ENCODE measurements around the gene FTHL17. TPM values are rescaled to one million over a fixed set of nuclear protein-coding genes. Genes with fewer than 3 reads are reported as not detected.

The FTHL17 gene
- total RNA-seq, 4 donors from 2014 or later: not detected

- DNase-seq: no peak
- H3K4me3 ChIP-seq: no peak overlapping the region
- no peaks in the 10 kb centered on the region for H3K27me3 ChIP-seq
- H3K4me1 ChIP-seq: no peaks in the 10 kb centered on the region
- H3K36me3 ChIP-seq: no peaks in the 10 kb centered on the region
- TF ChIP-seq CTCF (IDR thresholded peaks at IDR 0.05) (no peak), POLR2A (IDR thresholded peaks at IDR 0.05) (no peak)
- no peak overlapping the region for H3K27ac ChIP-seq
- no peaks in the 10 kb centered on the region for H3K9me3 ChIP-seq
- intact Hi-C loops (cut with DNase I; ENCODE audit: low total_unique reads): no loop called here
These were observed 38.8 kb upstream of the FTHL17 start for GRCh38 chrX:31110657-31111056.

- intact Hi-C loops (cut with DNase I; ENCODE audit: low total_unique reads): no loop called here
- no peaks in the 10 kb centered on the region for H3K27me3 ChIP-seq
- no peak overlapping the region for H3K27ac ChIP-seq
- H3K9me3 ChIP-seq: no peaks in the 10 kb centered on the region
- no peak for TF ChIP-seq POLR2A (IDR thresholded peaks at IDR 0.05)
- no peak for TF ChIP-seq CTCF (IDR thresholded peaks at IDR 0.05)
- DNase-seq: no peak
- H3K4me3 ChIP-seq: no peak overlapping the region
- no peaks in the 10 kb centered on the region for H3K4me1 ChIP-seq
- H3K36me3 ChIP-seq: no peaks in the 10 kb centered on the region
These were observed 27.8 kb upstream of the FTHL17 start for GRCh38 chrX:31099536-31100090.

GRCh38 chrX:31098079-31098478, 26.2 kb upstream of the FTHL17 start:
- Histone ChIP-seq H3K4me3 (no peak overlapping the region), H3K36me3 (no peaks in the 10 kb centered on the region), H3K27ac (no peak overlapping the region), H3K27me3 (no peaks in the 10 kb centered on the region), H3K9me3 (no peaks in the 10 kb centered on the region), H3K4me1 (no peaks in the 10 kb centered on the region)
- TF ChIP-seq POLR2A (IDR thresholded peaks at IDR 0.05): no peak
- no peak for TF ChIP-seq CTCF (IDR thresholded peaks at IDR 0.05)
- DNase-seq: no peak
- intact Hi-C loops (cut with DNase I; ENCODE audit: low total_unique reads): no loop called here

GRCh38 chrX:31093639-31093975, 21.8 kb upstream of the FTHL17 start:
- no peak for DNase-seq
- intact Hi-C loops (cut with DNase I; ENCODE audit: low total_unique reads): no loop called here

More at GRCh38 chrX:31093639-31093975, 21.8 kb upstream of the FTHL17 start:
- no peaks in the 10 kb centered on the region for H3K9me3 ChIP-seq
- no peaks in the 10 kb centered on the region for H3K36me3 ChIP-seq
- H3K27me3 ChIP-seq: no peaks in the 10 kb centered on the region
- H3K4me1 ChIP-seq: no peaks in the 10 kb centered on the region
- TF ChIP-seq POLR2A (IDR thresholded peaks at IDR 0.05): no peak
- TF ChIP-seq CTCF (IDR thresholded peaks at IDR 0.05): no peak
- H3K4me3 ChIP-seq: no peak overlapping the region
- H3K27ac ChIP-seq: no peak overlapping the region

All from uterus (tissue), 4 donors.